Gastrocnemius medialis (tissue), 4 donors: ENCODE data around the gene MED28. TPM values are rescaled to one million over a fixed set of nuclear protein-coding genes. Genes with fewer than 3 reads are reported as not detected.
A peak's percentile ranks its signal among the peaks of the same experiment; 100 is the strongest.

Source experiments
- ATAC-seq, 2 donors: fragments of 150-250 bp; one replicate each; pipeline ENCODE4 v1.9.1; 2016
- DNase-seq, 2 donors: peaks; one replicate each; pipeline ENCODE4 v3.0.0-alpha.2; 2019
- H3K27ac ChIP-seq, 4 donors: fragments of 200-600 bp; sonication (generic); 1 replicate in 1 of 4; 2 replicates in 3 of 4; pipeline ENCODE4 v1.5.1; 2016 to 2018; ENCODE audit warnings: mild to moderate bottlenecking in 2 of 4, moderate library complexity in 1 of 4
- H3K27me3 ChIP-seq, 3 donors: fragments of 200-600 bp; sonication (generic) in 2 of 3; 1 replicate in 1 of 3; 2 replicates in 2 of 3; pipeline versions ENCODE4 v1.5.1 to v1.6.0; 2016 to 2019; ENCODE audit warnings: mild to moderate bottlenecking in 1 of 3, moderate library complexity in 1 of 3
- H3K36me3 ChIP-seq, 2 donors: fragments of 200-600 bp; sonication (generic) in 1 of 2; one replicate each; pipeline ENCODE4 v1.5.1; 2017 to 2018
- H3K4me1 ChIP-seq, 2 donors: fragments of 200-600 bp; sonication (generic) in 1 of 2; one replicate each; pipeline ENCODE4 v1.5.1; 2016 to 2017; ENCODE audit warnings: mild to moderate bottlenecking in 2 of 2
- H3K4me3 ChIP-seq, 4 donors: fragments of 200-600 bp; sonication (generic) in 3 of 4; 1 replicate in 1 of 4; 2 replicates in 3 of 4; pipeline ENCODE4 v1.5.1; 2016 to 2019; ENCODE audit warnings: mild to moderate bottlenecking in 2 of 4
- H3K9me3 ChIP-seq, 3 donors: fragments of 200-600 bp; sonication (generic) in 2 of 3; 1 replicate in 1 of 3; 2 replicates in 2 of 3; pipeline ENCODE4 v1.5.1; 2016 to 2019
- CTCF ChIP-seq, 5 experiments: fragments of 450-650 bp in 3 of 5; fragments of 200-600 bp in 2 of 5; sonication (generic) in 2 of 5; IDR thresholded peaks in 4 of 5; conservative IDR thresholded peaks in 1 of 5; 1 replicate in 4 of 5; 2 replicates in 1 of 5; pipeline ENCODE4 v1.5.1; 2016 to 2019; ENCODE audit warnings: antibody characterized with exemption in 5 of 5, mild to moderate bottlenecking in 3 of 5, moderate library complexity in 3 of 5
- POLR2A ChIP-seq, 2 donors: fragments of 450-650 bp; IDR thresholded peaks; one replicate each; pipeline ENCODE4 v1.6.1; 2017; ENCODE audit warnings: antibody characterized with exemption in 2 of 2, mild to moderate bottlenecking in 2 of 2, moderate library complexity in 2 of 2
- in situ Hi-C, 4 donors: fragments of 200-750 bp; cut with MboI; loops; one replicate each; pipeline versions ENCODE4 v1.15.0 to v1.8.0; 2017; ENCODE audit warnings: low sequenced_read_pairs in 4 of 4
- intact Hi-C: fragments of 100-400 bp; cut with DNase I; formaldehyde crosslinking; loops from one replicate; pipeline ENCODE4 v1.15.1; 2023; ENCODE audit warnings: low total_unique reads
- total RNA-seq, 4 donors: library from RNA; depleted of rRNA; stranded (reverse); fragments of >200 nt; gene quantifications; one replicate each; pipeline versions ENCODE4 v1.1.0 to v1.2.3, GENCODE V29; 2016

Gene MED28
- total RNA-seq, 4 donors from 2014 or later = 4.5 to 20.0 (median 17.5) TPM

GRCh38 chr4:17583276-17583675 lies 31.2 kb upstream of the MED28 start:
- ATAC-seq (no peak), DNase-seq (no peak)
- Histone ChIP-seq H3K27ac (peak overlapping the region in 1 of 4 donors; percentile 16), H3K9me3 (no peaks in the 10 kb centered on the region), H3K36me3 (peaks cover 0 to 67% of the 10 kb centered on the region in 2 donors), H3K4me1 (peaks cover 12 to 47% of the 10 kb centered on the region in 2 donors), H3K4me3 (no peak overlapping the region), H3K27me3 (no peaks in the 10 kb centered on the region)
- TF ChIP-seq CTCF (IDR thresholded peaks at IDR 0.05 in 4 of 5, conservative IDR thresholded peaks at IDR 0.05 in 1 of 5) (no peak), POLR2A (IDR thresholded peaks at IDR 0.05) (no peak)
- in situ Hi-C loops = loop anchor here in 2 of 4 donors (25.0 kb wide), 1 partner anchor 429 kb away; the partner anchor contains the start of gene LCORL (in 2 of the 2)
- intact Hi-C loops = no loop called here

- H3K4me3 ChIP-seq = no peak overlapping the region
- no peak for ATAC-seq
- peaks cover 0 to 74% of the 10 kb centered on the region in 2 donors for H3K36me3 ChIP-seq
- no peaks in the 10 kb centered on the region for H3K9me3 ChIP-seq
- in situ Hi-C loops = loop anchor here in 2 of 4 donors (25.0 kb wide), 1 partner anchor 428 kb away; the partner anchor contains the start of gene LCORL (in 2 of the 2)
- no peak for DNase-seq
- H3K4me1 ChIP-seq = peaks cover 7 to 41% of the 10 kb centered on the region in 2 donors
- no peaks in the 10 kb centered on the region for H3K27me3 ChIP-seq
- TF ChIP-seq POLR2A (IDR thresholded peaks at IDR 0.05) (no peak), CTCF (IDR thresholded peaks at IDR 0.05 in 4 of 5, conservative IDR thresholded peaks at IDR 0.05 in 1 of 5) (no peak)
- intact Hi-C loops = no loop called here
- no peak overlapping the region for H3K27ac ChIP-seq
These were observed 30.5 kb upstream of the MED28 start for GRCh38 chr4:17583941-17584340.

- no peaks in the 10 kb centered on the region for H3K27me3 ChIP-seq
- H3K4me3 ChIP-seq = no peak overlapping the region
- H3K4me1 ChIP-seq = peaks cover 7 to 33% of the 10 kb centered on the region in 2 donors
- ATAC-seq (no peak), DNase-seq (no peak)
- intact Hi-C loops = no loop called here
- no peak overlapping the region for H3K27ac ChIP-seq
- in situ Hi-C loops = loop anchor here in 2 of 4 donors (25.0 kb wide), 1 partner anchor 428 kb away; the partner anchor contains the start of gene LCORL (in 2 of the 2)
- no peak for TF ChIP-seq CTCF (IDR thresholded peaks at IDR 0.05 in 4 of 5, conservative IDR thresholded peaks at IDR 0.05 in 1 of 5)
- TF ChIP-seq POLR2A (IDR thresholded peaks at IDR 0.05) = no peak
- H3K36me3 ChIP-seq = peaks cover 0 to 81% of the 10 kb centered on the region in 2 donors
- no peaks in the 10 kb centered on the region for H3K9me3 ChIP-seq
These were observed 29.8 kb upstream of the MED28 start for GRCh38 chr4:17584521-17585213.

GRCh38 chr4:17587094-17587822 lies 27.2 kb upstream of the MED28 start:
- no peak for TF ChIP-seq POLR2A (IDR thresholded peaks at IDR 0.05)
- no peak for TF ChIP-seq CTCF (IDR thresholded peaks at IDR 0.05 in 4 of 5, conservative IDR thresholded peaks at IDR 0.05 in 1 of 5)
- H3K27me3 ChIP-seq = no peaks in the 10 kb centered on the region
- intact Hi-C loops (no loop called here), in situ Hi-C loops (loop anchor here in 2 of 4 donors (25.0 kb wide), 1 partner anchor 425 kb away; the partner anchor contains the start of gene LCORL (in 2 of the 2))
- no peaks in the 10 kb centered on the region for H3K9me3 ChIP-seq
- peaks cover 0 to 83% of the 10 kb centered on the region in 2 donors for H3K36me3 ChIP-seq
- H3K27ac ChIP-seq = no peak overlapping the region
- no peak overlapping the region for H3K4me3 ChIP-seq
- ATAC-seq (no peak), DNase-seq (no peak)
- peaks cover 7 to 25% of the 10 kb centered on the region in 2 donors for H3K4me1 ChIP-seq
